Measurements from ENCODE around the gene CSTF2T. TPM values are rescaled to one million over a fixed set of nuclear protein-coding genes. Genes with fewer than 3 reads are reported as not detected.
"Not testable (repeated sequence)": the region's sequence is repeated elsewhere in the genome, so short reads cannot be mapped to it uniquely, and the experiment has no call there.

Gene CSTF2T
- total RNA-seq, 2 donors from 2014 or later = 35.4 to 44.1 TPM

DNA sequence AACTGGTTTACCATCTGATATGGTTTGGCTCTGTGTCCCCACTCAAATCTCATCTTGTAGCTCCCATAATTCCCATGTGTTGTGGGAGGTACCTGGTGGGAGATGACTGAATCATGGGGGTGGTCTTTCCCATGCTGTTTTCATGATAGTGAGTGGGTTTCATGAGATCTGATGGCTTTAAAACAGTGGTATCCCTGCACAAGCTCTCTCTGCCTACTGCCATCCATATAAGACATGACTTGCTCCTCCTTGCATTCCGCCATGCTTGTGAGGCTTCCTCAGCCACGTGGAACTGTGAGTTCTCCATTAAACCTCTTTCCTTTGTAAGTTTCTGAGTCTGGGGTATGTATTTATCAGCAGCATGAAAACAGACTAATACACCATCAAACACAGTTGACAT, 10.6 kb downstream of the CSTF2T start:
- H3K4me3 Mint-ChIP-seq; H3K27ac Mint-ChIP-seq; DNase-seq (ENCODE audit: low spot score); H3K4me1 Mint-ChIP-seq (ENCODE audit: low read depth in 2 of 2); H3K36me3 Mint-ChIP-seq; H3K9me3 Mint-ChIP-seq; ATAC-seq; H3K27me3 Mint-ChIP-seq: not testable (repeated sequence)

DNA sequence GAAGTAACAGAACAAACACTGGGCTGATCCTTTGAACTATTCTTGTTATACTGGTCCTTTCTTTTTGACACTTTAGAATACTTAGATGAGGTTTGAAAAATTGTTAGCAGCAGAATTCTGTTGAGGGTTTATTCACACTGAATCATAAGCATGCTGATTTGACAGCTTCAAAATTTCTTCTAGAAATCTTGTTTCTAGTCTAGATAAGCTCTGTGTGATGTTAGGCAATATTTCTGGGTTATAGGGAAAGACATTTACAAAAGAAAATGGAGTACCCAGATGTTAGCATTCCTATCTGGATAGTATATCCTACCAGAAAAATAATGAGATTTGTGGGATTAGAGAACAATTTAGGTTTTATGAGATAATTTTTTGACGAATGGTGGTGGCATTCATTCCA, 12.1 kb downstream of the CSTF2T start:
- Mint-ChIP-seq H3K27ac (no peak overlapping the region), H3K4me3 (no peak overlapping the region), H3K27me3 (peaks cover 3 to 8% of the 10 kb centered on the region in 2 donors), H3K4me1 (ENCODE audit: low read depth in 2 of 2) (no peaks in the 10 kb centered on the region), H3K9me3 (no peaks in the 10 kb centered on the region), H3K36me3 (no peaks in the 10 kb centered on the region)
- no peak for DNase-seq (ENCODE audit: low spot score)
- no peak for ATAC-seq

DNA sequence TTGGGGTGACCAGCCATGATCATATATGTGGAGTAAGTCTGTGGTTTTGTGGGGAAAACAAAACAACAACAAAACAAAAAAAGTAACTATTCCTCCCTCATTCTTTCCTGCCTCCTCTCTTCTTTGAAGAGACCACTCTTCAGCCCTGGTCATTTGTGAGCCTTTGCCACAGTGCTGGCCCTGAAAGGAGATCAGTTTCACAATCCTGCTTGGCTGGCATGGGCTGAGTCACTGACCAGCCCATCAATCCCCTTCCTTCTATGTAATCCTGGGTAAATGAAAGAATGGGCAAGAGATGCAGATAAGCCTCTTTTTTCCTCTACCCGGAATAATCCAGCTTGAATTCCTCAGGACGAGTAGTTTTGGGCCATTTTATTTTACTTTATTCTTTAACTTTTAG, 13.6 kb downstream of the CSTF2T start:
- Mint-ChIP-seq H3K27ac (no peak overlapping the region), H3K27me3 (peaks cover 8 to 10% of the 10 kb centered on the region in 2 donors), H3K4me1 (ENCODE audit: low read depth in 2 of 2) (no peaks in the 10 kb centered on the region), H3K4me3 (no peak overlapping the region), H3K36me3 (no peaks in the 10 kb centered on the region), H3K9me3 (no peaks in the 10 kb centered on the region)
- DNase-seq (ENCODE audit: low spot score) = no peak
- ATAC-seq = no peak

DNA sequence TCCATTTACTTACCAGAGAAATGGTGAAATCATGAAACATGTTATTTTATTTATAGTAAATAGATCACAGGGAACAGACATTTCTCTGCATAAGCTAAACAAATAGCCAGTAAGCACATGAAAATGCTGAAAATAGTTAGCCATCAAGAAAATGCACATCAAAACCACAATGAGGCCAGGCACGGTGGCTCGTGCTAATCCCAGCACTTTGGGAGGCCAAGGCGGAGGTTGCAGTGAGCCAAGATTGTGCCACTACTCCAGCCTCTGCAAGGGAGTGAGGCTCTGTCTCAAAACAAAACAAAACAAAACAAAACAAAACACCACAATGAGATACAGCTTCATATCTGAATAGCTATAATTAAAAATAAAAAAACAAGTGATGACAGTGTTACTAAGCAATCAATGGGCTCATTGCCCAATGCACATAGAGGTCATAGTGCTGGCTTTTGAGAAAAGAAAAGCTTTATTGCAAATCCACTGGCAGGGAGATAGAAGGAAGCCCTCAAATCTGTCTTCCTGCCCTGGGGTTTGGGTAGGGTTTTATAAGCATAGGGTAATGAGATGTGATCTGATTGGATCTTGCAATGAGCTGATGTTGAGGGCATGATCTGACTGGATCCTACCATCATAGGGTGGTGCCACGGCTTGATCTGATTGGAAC, 16.2 kb downstream of the CSTF2T start:
- no peaks in the 10 kb centered on the region for H3K36me3 Mint-ChIP-seq
- no peak overlapping the region for H3K4me3 Mint-ChIP-seq
- H3K9me3 Mint-ChIP-seq = no peaks in the 10 kb centered on the region
- no peak for DNase-seq (ENCODE audit: low spot score)
- H3K27me3 Mint-ChIP-seq = peaks cover 22 to 29% of the 10 kb centered on the region in 2 donors
- H3K27ac Mint-ChIP-seq = no peak overlapping the region
- ATAC-seq = no peak
- H3K4me1 Mint-ChIP-seq (ENCODE audit: low read depth in 2 of 2) = no peaks in the 10 kb centered on the region

DNA sequence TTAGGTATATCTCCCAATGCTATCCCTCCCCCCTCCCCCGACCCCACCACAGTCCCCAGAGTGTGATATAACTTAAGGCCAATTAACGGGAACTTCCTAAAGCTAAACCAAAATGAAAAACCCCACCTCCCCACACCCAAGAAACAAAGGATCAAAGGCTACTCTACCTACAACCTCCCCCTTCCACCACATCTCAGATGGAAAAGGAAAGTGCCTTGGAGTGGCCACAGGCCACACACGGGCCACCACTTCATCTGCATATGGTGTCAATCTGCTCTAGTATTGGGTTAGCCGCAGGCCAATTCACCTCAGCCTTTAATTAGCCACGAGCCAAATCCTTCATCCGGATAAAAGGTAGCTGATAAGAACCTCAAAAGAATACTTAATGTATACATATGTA, 19.6 kb downstream of the CSTF2T start:
- H3K9me3 Mint-ChIP-seq = no peaks in the 10 kb centered on the region
- no peaks in the 10 kb centered on the region for H3K36me3 Mint-ChIP-seq
- ATAC-seq (no peak), DNase-seq (ENCODE audit: low spot score) (no peak)
- H3K4me3 Mint-ChIP-seq = no peak overlapping the region
- H3K27me3 Mint-ChIP-seq = peaks cover 28 to 45% of the 10 kb centered on the region in 2 donors
- H3K27ac Mint-ChIP-seq = no peak overlapping the region
- no peaks in the 10 kb centered on the region for H3K4me1 Mint-ChIP-seq (ENCODE audit: low read depth in 2 of 2)

DNA sequence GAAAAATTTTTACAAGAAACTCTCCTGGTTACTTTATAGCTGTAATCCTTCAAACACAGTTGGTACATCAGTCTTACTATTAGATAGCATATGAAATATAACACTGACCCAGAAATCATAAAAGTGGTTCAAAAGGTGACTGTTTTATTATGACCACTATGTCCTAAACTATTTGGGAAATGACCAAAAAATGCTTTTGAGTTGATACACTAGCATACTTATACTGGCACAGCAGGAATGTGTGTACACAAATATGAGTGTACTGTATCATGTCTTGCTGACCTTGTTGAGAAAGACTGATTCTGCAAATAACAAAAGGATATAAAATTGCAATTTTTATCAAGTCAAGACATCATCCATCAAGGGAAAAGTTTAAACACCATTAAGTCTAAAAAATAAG, 24.3 kb downstream of the CSTF2T start:
- no peaks in the 10 kb centered on the region for H3K9me3 Mint-ChIP-seq
- DNase-seq (ENCODE audit: low spot score) (no peak), ATAC-seq (no peak)
- no peaks in the 10 kb centered on the region for H3K4me1 Mint-ChIP-seq (ENCODE audit: low read depth in 2 of 2)
- no peak overlapping the region for H3K4me3 Mint-ChIP-seq
- H3K27me3 Mint-ChIP-seq = peaks cover 25 to 51% of the 10 kb centered on the region in 2 donors
- H3K27ac Mint-ChIP-seq = no peak overlapping the region
- peaks cover 9% of the 10 kb centered on the region for H3K36me3 Mint-ChIP-seq

DNA sequence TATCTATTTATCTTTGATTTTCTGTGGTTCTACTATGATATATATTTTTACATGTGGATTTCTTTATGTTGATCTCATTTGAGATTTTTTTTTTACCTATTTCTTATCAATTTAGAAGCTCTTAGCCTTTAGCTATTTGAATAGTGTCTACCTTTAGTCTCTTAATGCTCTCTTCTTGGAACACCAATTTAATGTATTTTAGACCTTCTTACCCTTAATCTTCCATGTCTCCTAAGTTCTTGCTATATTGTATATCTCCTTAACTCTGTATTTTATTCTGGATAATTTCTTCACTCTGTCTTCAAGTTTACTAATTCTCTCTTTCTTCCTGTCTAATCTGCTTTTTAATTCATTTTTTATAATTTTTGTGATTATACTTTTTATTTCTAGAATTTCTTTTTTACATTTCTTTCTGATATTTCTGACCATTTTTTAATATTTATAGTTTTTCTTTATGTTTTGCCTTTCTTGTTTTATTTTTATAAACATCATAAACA, 27.3 kb downstream of the CSTF2T start:
- DNase-seq (ENCODE audit: low spot score) = no peak
- no peaks in the 10 kb centered on the region for H3K4me1 Mint-ChIP-seq (ENCODE audit: low read depth in 2 of 2)
- ATAC-seq = no peak
- H3K27me3 Mint-ChIP-seq = peaks cover 12 to 33% of the 10 kb centered on the region in 2 donors
- H3K4me3 Mint-ChIP-seq = no peak overlapping the region
- no peaks in the 10 kb centered on the region for H3K9me3 Mint-ChIP-seq
- H3K27ac Mint-ChIP-seq = no peak overlapping the region
- peaks cover 9% of the 10 kb centered on the region for H3K36me3 Mint-ChIP-seq

DNA sequence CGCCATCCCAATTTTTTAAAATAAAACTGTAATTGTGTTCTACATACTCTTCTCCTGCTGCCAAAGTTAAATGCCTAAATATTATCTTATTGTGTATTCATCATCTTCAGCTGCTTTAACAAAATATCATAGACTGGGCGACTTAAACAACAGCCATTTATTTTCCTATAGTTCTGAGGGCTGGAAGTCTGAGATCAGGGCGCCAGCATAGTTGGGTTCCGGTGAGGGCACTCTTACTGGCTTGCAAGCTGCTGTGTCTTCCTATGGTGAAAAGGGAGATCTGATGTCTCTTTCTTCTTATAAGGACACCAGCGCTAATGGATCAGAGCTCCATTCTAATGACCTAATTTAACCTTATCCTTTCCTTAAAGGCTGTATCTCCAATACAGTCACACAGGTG, 30.4 kb downstream of the CSTF2T start:
- no peak overlapping the region for H3K27ac Mint-ChIP-seq
- no peaks in the 10 kb centered on the region for H3K4me1 Mint-ChIP-seq (ENCODE audit: low read depth in 2 of 2)
- ATAC-seq (no peak), DNase-seq (ENCODE audit: low spot score) (no peak)
- peaks cover 10 to 28% of the 10 kb centered on the region in 2 donors for H3K27me3 Mint-ChIP-seq
- H3K36me3 Mint-ChIP-seq = peaks cover 9% of the 10 kb centered on the region
- no peak overlapping the region for H3K4me3 Mint-ChIP-seq
- no peaks in the 10 kb centered on the region for H3K9me3 Mint-ChIP-seq

DNA sequence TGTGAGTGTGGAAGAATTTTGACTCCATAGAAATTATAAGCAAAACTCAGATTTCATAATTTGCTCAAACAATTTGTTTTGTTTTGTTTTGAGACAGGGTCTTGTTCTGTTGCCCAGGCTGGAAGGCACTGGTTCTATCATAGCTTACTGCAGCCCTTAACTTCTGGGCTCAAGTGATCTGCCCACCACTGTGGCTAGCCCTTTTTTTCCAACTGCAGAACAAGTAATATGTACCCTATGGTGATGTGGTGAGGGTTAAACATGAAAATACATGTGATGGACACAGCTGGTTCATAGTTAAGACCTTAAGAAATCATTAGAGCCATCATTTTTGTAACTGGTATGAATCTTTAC, 31.1 kb downstream of the CSTF2T start:
- DNase-seq (ENCODE audit: low spot score) (no peak), ATAC-seq (no peak)
- no peaks in the 10 kb centered on the region for H3K4me1 Mint-ChIP-seq (ENCODE audit: low read depth in 2 of 2)
- no peaks in the 10 kb centered on the region for H3K9me3 Mint-ChIP-seq
- H3K36me3 Mint-ChIP-seq = peaks cover 9% of the 10 kb centered on the region
- no peak overlapping the region for H3K27ac Mint-ChIP-seq
- peaks cover 10 to 26% of the 10 kb centered on the region in 2 donors for H3K27me3 Mint-ChIP-seq
- no peak overlapping the region for H3K4me3 Mint-ChIP-seq

DNA sequence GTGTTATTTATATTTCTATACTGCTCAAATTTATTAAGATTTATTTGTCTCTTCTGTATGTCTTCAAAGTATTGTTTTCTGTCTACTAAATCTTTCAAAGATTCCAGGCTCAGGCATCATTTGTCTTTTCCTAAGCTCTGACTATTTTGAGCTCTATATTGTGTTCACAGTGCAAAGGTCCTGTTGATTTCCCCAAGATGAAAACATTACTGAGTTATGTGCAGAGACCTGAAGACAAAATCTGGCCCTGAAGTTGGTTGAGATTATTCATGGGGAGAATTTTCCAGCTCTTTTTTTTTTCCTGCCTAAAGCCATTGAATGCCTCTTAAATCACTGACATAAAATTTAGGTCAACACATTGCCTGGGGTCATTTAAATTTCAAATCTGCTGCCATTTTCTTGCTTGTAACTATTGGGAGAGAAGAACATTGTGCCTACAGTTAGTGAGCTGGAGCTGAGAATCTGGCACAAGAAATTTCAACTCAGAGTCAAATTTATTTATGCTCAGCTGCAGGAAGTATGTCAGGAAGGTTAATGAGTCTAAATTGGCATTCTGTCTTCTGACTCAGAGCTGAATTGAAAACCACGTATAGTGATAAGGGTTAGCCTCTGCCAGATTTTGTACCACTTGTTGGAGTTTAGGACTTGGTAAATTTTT, 31.6 kb downstream of the CSTF2T start:
- no peaks in the 10 kb centered on the region for H3K9me3 Mint-ChIP-seq
- peaks cover 7 to 22% of the 10 kb centered on the region in 2 donors for H3K27me3 Mint-ChIP-seq
- no peak overlapping the region for H3K4me3 Mint-ChIP-seq
- DNase-seq (ENCODE audit: low spot score) (no peak), ATAC-seq (no peak)
- no peaks in the 10 kb centered on the region for H3K4me1 Mint-ChIP-seq (ENCODE audit: low read depth in 2 of 2)
- H3K36me3 Mint-ChIP-seq = peaks cover 9% of the 10 kb centered on the region
- no peak overlapping the region for H3K27ac Mint-ChIP-seq

DNA sequence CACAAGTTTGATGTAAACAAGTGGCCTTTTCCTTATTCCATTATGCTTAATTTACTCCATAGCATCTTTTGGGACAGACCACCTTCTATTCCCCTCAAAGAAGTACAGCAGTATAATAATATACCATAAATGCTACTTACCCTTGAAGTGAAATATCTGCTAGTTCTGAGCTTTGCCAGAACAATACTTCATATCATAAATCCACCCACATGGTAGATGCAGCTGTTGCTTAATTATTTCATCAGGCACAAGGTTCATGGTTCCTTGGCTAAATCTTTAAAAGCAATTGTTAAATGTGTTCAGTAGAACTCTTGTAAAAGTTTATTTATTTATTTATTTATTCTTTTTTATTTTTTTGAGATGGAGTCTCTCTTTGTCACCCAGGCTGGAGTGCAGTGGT, 32.9 kb downstream of the CSTF2T start:
- no peak overlapping the region for H3K27ac Mint-ChIP-seq

DNA sequence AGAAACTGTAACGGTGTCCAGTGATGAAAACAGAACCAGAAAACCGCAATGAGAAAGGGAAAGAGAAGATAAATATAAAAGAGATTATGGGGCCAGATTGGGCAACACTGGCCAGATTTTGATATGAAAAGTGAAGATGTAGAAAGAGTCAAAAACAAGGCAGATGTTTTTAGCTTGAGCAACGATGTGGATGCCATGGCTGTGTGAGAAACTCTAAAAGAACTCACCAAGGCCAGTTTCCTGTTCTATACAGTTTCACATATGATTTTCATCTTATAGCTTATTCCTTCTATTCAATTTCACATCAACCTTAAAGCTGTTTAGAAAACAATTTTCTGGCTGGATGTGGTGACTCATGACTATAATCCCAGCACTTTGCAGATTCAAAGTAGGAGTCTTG, 36.3 kb downstream of the CSTF2T start:
- Mint-ChIP-seq H3K27me3 (peaks cover 5 to 26% of the 10 kb centered on the region in 2 donors), H3K36me3 (no peaks in the 10 kb centered on the region), H3K9me3 (no peaks in the 10 kb centered on the region), H3K27ac (no peak overlapping the region), H3K4me3 (no peak overlapping the region), H3K4me1 (ENCODE audit: low read depth in 2 of 2) (no peaks in the 10 kb centered on the region)
- DNase-seq (ENCODE audit: low spot score) (no peak), ATAC-seq (no peak)

More for the DNA sequence above, 32.9 kb downstream of the CSTF2T start:
- no peak overlapping the region for H3K4me3 Mint-ChIP-seq
- peaks cover 5 to 16% of the 10 kb centered on the region in 2 donors for H3K27me3 Mint-ChIP-seq
- H3K4me1 Mint-ChIP-seq (ENCODE audit: low read depth in 2 of 2) = no peaks in the 10 kb centered on the region
- H3K36me3 Mint-ChIP-seq = no peaks in the 10 kb centered on the region
- no peaks in the 10 kb centered on the region for H3K9me3 Mint-ChIP-seq
- DNase-seq (ENCODE audit: low spot score) = no peak
- ATAC-seq = no peak

DNA sequence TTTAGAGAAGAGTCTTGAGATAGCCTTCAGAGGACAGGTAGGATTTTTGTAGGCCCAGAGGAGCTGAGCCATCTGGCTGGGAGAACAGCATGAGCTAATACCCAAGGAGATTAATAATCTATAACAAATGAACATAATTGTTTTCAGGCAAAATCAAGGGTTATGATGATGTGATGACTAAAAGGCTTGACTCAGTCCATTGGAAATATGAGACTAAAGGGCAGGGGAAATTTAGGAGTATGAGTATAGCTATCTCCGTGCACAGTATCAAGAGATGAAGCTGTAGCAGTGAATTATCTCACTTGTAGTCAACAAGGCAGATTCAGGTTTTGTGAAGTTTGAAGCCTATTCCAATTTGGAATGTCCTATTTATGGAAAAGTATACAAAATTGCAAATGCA, 40.1 kb downstream of the CSTF2T start:
- Mint-ChIP-seq H3K4me3 (no peak overlapping the region), H3K4me1 (ENCODE audit: low read depth in 2 of 2) (no peaks in the 10 kb centered on the region), H3K27ac (no peak overlapping the region), H3K36me3 (no peaks in the 10 kb centered on the region), H3K9me3 (no peaks in the 10 kb centered on the region), H3K27me3 (peaks cover 0 to 19% of the 10 kb centered on the region in 2 donors)
- DNase-seq (ENCODE audit: low spot score) (no peak), ATAC-seq (no peak)

DNA sequence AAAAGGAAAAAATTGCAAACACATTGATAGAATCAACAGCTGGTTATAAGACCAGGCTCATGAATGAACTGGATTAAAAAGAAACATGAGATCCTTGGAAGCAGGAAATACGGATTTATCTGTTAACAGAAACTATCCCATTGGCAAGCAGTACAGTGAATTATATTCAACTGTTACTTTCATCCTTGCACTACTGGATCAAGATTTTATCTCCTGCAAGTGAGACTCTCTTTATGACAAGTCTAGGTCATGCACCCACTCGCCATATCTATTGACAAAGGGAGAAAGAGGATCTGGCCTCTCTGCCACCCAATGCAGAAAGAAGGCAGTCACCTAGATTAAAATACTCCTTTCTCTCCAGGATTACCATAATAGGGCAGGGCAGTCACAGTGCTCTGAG, 41.4 kb downstream of the CSTF2T start:
- DNase-seq (ENCODE audit: low spot score) = no peak
- Mint-ChIP-seq H3K27me3 (peaks cover 0 to 19% of the 10 kb centered on the region in 2 donors), H3K4me3 (no peak overlapping the region), H3K27ac (no peak overlapping the region), H3K9me3 (no peaks in the 10 kb centered on the region), H3K4me1 (ENCODE audit: low read depth in 2 of 2) (no peaks in the 10 kb centered on the region), H3K36me3 (no peaks in the 10 kb centered on the region)
- no peak for ATAC-seq

All from natural killer cell treated with Interleukin-12 subunit alpha and Interleukin-12 subunit beta and Interleukin-15 and Interleukin-18, amount 100 ng/mL, for 72 hours (primary cell).